Fibroblast of lung (primary cell): ENCODE results near the gene EED. TPM values are rescaled to one million over a fixed set of nuclear protein-coding genes. Genes with fewer than 3 reads are reported as not detected.
A peak's percentile ranks its signal among the peaks of the same experiment; 100 is the strongest.

Source experiments
- DNase-seq, 2 donors: peaks; one replicate each; pipeline versions ENCODE4 v3.0.0 to v3.0.0-alpha.2; 2010; ENCODE audit warnings: low read depth in 2 of 2
- H2AFZ ChIP-seq: 2 replicates; pipeline ENCODE4 v1.5.1; 2012; ENCODE audit warnings: low read length, control low read depth, inconsistent platforms
- H3K27ac ChIP-seq: 2 replicates; pipeline ENCODE4 v1.5.1; 2011; ENCODE audit warnings: low read length, control low read depth; ENCODE audit not compliant: insufficient read depth
- H3K27me3 ChIP-seq: 2 replicates; pipeline ENCODE4 v1.5.1; 2011; ENCODE audit warnings: mild to moderate bottlenecking, low read length; ENCODE audit not compliant: control insufficient read depth, insufficient read depth
- H3K36me3 ChIP-seq: 2 replicates; pipeline ENCODE4 v1.5.1; 2011; ENCODE audit warnings: low read length; ENCODE audit not compliant: control insufficient read depth, insufficient read depth
- H3K4me1 ChIP-seq: 2 replicates; pipeline ENCODE4 v1.5.1; 2011; ENCODE audit warnings: low read length; ENCODE audit not compliant: control insufficient read depth, insufficient read depth; ENCODE audit errors: extremely low read depth
- H3K4me2 ChIP-seq: 2 replicates; pipeline ENCODE4 v1.5.1; 2011; ENCODE audit warnings: low read length, control low read depth; ENCODE audit not compliant: insufficient read depth; ENCODE audit errors: extremely low read depth
- H3K4me3 ChIP-seq, 4 experiments: fragments of 200-600 bp in 1 of 4; sonication (generic) in 1 of 4; replicated peaks in 1 of 4; 2 replicates each; pipeline ENCODE4 v1.5.1; 2011 to 2016; ENCODE audit warnings: low read length in 4 of 4, low read depth in 3 of 4, mild to moderate bottlenecking in 3 of 4, control low read depth in 2 of 4, inconsistent platforms in 1 of 4, mixed read lengths in 1 of 4; ENCODE audit not compliant: insufficient read depth in 1 of 4; ENCODE audit errors: control extremely low read depth in 1 of 4
- H3K79me2 ChIP-seq: 2 replicates; pipeline ENCODE4 v1.5.1; 2012; ENCODE audit warnings: mild to moderate bottlenecking, low read length, inconsistent platforms; ENCODE audit not compliant: control insufficient read depth, insufficient read depth
- H3K9ac ChIP-seq: 2 replicates; pipeline ENCODE4 v1.5.1; 2011; ENCODE audit warnings: mild to moderate bottlenecking, low read length, control low read depth; ENCODE audit not compliant: insufficient read depth
- H3K9me3 ChIP-seq: 2 replicates; pipeline ENCODE4 v1.5.1; 2012; ENCODE audit warnings: low read depth, low read length; ENCODE audit not compliant: control insufficient read depth, insufficient read depth
- H4K20me1 ChIP-seq: 2 replicates; pipeline ENCODE4 v1.5.1; 2011; ENCODE audit warnings: low read length; ENCODE audit not compliant: control insufficient read depth, insufficient read depth; ENCODE audit errors: extremely low read depth
- CTCF ChIP-seq, 2 donors: IDR thresholded peaks in 1 of 2; conservative IDR thresholded peaks in 1 of 2; 1 replicate in 1 of 2; 2 replicates in 1 of 2; pipeline ENCODE4 v1.5.1; 2011 to 2012; ENCODE audit warnings: low read length in 2 of 2, control low read depth in 1 of 2, inconsistent platforms in 1 of 2, low read depth in 1 of 2, mild to moderate bottlenecking in 1 of 2
- EZH2 ChIP-seq: IDR thresholded peaks from 2 replicates; pipeline ENCODE4 v1.5.1; 2012; ENCODE audit warnings: low read length, control low read depth, mild to moderate bottlenecking; ENCODE audit errors: missing control alignments
- polyA plus RNA-seq, 2 donors: library from polyadenylated mRNA; depleted of rRNA in 1 of 2; stranded (reverse) in 1 of 2; unstranded in 1 of 2; fragments of >200 nt; gene quantifications; 2 replicates each; pipeline ENCODE4 v1.2.1, GENCODE V29; 2011 to 2012; ENCODE audit warnings: missing spikeins in 1 of 2
- total RNA-seq: library from RNA; depleted of rRNA; stranded (reverse); fragments of >200 nt; gene quantifications from 2 replicates; pipeline ENCODE4 v1.2.1, GENCODE V29; 2014

EED gene
- total and polyA plus RNA-seq, 2 donors (not counting 1 experiment from before 2014, with no cell fraction given): 13.0 to 22.3 TPM

GRCh38 chr11:86265194-86265593 lies 20.6 kb downstream of the EED start:
- Histone ChIP-seq H3K36me3 (peaks cover 1% of the 10 kb centered on the region), H3K4me2 (no peak overlapping the region), H3K4me3 (no peak overlapping the region), H3K27me3 (no peaks in the 10 kb centered on the region), H2AFZ (no peak overlapping the region), H4K20me1 (no peaks in the 10 kb centered on the region), H3K4me1 (no peaks in the 10 kb centered on the region), H3K27ac (no peak overlapping the region), H3K9me3 (no peaks in the 10 kb centered on the region), H3K79me2 (no peaks in the 10 kb centered on the region), H3K9ac (no peak overlapping the region)
- TF ChIP-seq EZH2: no peak
- TF ChIP-seq CTCF (conservative IDR thresholded peaks at IDR 0.05 in 1 of 2, IDR thresholded peaks at IDR 0.05 in 1 of 2; ENCODE audit: low read depth in 1 of 2, low read length in 2 of 2): no peak
- no peak for DNase-seq

GRCh38 chr11:86269645-86270044 lies 25.1 kb downstream of the EED start:
- Histone ChIP-seq H3K27me3 (no peaks in the 10 kb centered on the region), H4K20me1 (no peaks in the 10 kb centered on the region), H3K79me2 (peaks cover 6% of the 10 kb centered on the region), H3K36me3 (peaks cover 1% of the 10 kb centered on the region), H3K4me1 (no peaks in the 10 kb centered on the region), H3K4me2 (no peak overlapping the region), H3K9me3 (no peaks in the 10 kb centered on the region), H3K27ac (no peak overlapping the region), H3K9ac (no peak overlapping the region), H2AFZ (no peak overlapping the region), H3K4me3 (no peak overlapping the region)
- TF ChIP-seq EZH2 (no peak), CTCF (conservative IDR thresholded peaks at IDR 0.05 in 1 of 2, IDR thresholded peaks at IDR 0.05 in 1 of 2; ENCODE audit: low read depth in 1 of 2, low read length in 2 of 2) (no peak)
- DNase-seq: no peak

- H3K27me3 ChIP-seq: no peaks in the 10 kb centered on the region
- no peaks in the 10 kb centered on the region for H4K20me1 ChIP-seq
- no peaks in the 10 kb centered on the region for H3K4me1 ChIP-seq
- no peak overlapping the region for H3K4me2 ChIP-seq
- no peak overlapping the region for H2AFZ ChIP-seq
- H3K9me3 ChIP-seq: no peaks in the 10 kb centered on the region
- no peak overlapping the region for H3K9ac ChIP-seq
- no peak overlapping the region for H3K27ac ChIP-seq
- peaks cover 3% of the 10 kb centered on the region for H3K36me3 ChIP-seq
- H3K79me2 ChIP-seq: peaks cover 7% of the 10 kb centered on the region
- DNase-seq: no peak
- no peak overlapping the region for H3K4me3 ChIP-seq
- peak in 1 of 2 donors; percentile 8 for TF ChIP-seq CTCF (conservative IDR thresholded peaks at IDR 0.05 in 1 of 2, IDR thresholded peaks at IDR 0.05 in 1 of 2; ENCODE audit: low read depth in 1 of 2, low read length in 2 of 2)
- TF ChIP-seq EZH2: no peak
Measured at GRCh38 chr11:86274503-86274902, 29.9 kb downstream of the EED start.
